ENCODE data around the gene SLC44A3.
A peak's percentile ranks its signal among the peaks of the same experiment; 100 is the strongest.

Gene SLC44A3

GRCh38 chr1:94912263-94913184 lies 92.4 kb downstream of the SLC44A3 start:
- DNase-seq, result no peak

- no peak for DNase-seq
These were observed 97.1 kb downstream of the SLC44A3 start for GRCh38 chr1:94917251-94917650.

GRCh38 chr1:94919241-94920030 lies 99.3 kb downstream of the SLC44A3 start:
- DNase-seq, result no peak

GRCh38 chr1:94920061-94920460 lies 99.9 kb downstream of the SLC44A3 start:
- no peak for DNase-seq

GRCh38 chr1:94921977-94922376 lies 101.8 kb downstream of the SLC44A3 start:
- no peak for DNase-seq

- DNase-seq, result no peak
These were observed 102.7 kb downstream of the SLC44A3 start for GRCh38 chr1:94922761-94923331.

- DNase-seq, result no peak
These were observed 104.8 kb downstream of the SLC44A3 start for GRCh38 chr1:94925004-94925403.

GRCh38 chr1:94925561-94926125 lies 105.5 kb downstream of the SLC44A3 start:
- DNase-seq, result peak; percentile 8

GRCh38 chr1:94926126-94926914 lies 106.2 kb downstream of the SLC44A3 start:
- DNase-seq, result peak; percentile 48

GRCh38 chr1:94926915-94927404 lies 106.8 kb downstream of the SLC44A3 start, which contains the start of gene CNN3:
TSS of gene CNN3 (minus strand) at chr1:94927110. CDS start at chr1:94926894, 216 bp downstream.
- peak; percentile 79 for DNase-seq

GRCh38 chr1:94927405-94928175 lies 107.4 kb downstream of the SLC44A3 start:
- no peak for DNase-seq

- DNase-seq, result no peak
These were observed 108.3 kb downstream of the SLC44A3 start for GRCh38 chr1:94928293-94928939.

GRCh38 chr1:94929351-94930217 lies 109.4 kb downstream of the SLC44A3 start:
- DNase-seq, result no peak

- DNase-seq, result no peak
These were observed 111.2 kb downstream of the SLC44A3 start for GRCh38 chr1:94931254-94931841.

GRCh38 chr1:94934551-94934950 lies 114.4 kb downstream of the SLC44A3 start:
- DNase-seq, result no peak

- no peak for DNase-seq
These were observed 114.9 kb downstream of the SLC44A3 start for GRCh38 chr1:94935034-94935433.

GRCh38 chr1:94935476-94935875 lies 115.3 kb downstream of the SLC44A3 start:
- no peak for DNase-seq

GRCh38 chr1:94936861-94937620 lies 116.9 kb downstream of the SLC44A3 start:
- DNase-seq, result no peak
